NCI-H2107 (cell line): Measurements from ENCODE around the gene IL31.
"Not testable (repeated sequence)": the region's sequence is repeated elsewhere in the genome, so short reads cannot be mapped to it uniquely, and the experiment has no call there.

Experiments used
- DNase-seq: peaks from one replicate; lab custom pipeline; 2025; lab: John Stamatoyannopoulos, UW

IL31 gene

GRCh38 chr12:122174155-122174845 is at the start of gene IL31:
IL31 (minus strand) TSS chr12:122174221; CDS start chr12:122174172, 49 bp downstream.
- DNase-seq: no peak

DNA sequence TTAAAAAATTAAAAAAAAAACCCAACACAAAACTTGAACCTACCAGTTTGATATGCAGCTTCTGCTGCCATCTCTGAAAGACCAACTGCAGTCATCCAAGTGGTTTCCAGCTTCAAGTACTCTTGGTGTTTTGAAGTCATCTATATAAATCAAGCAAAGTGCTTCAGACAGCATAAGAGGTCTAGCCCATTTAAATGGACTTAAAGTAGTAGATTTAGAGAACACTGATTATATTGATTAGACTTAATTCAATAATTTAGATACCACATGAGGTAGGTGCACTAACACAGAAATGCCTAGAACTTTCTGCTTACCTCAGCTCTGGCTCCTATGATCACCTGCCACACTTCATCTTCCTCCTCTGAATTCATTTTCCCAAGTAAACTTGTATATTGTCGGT is 42.4 kb upstream of the IL31 start:
- DNase-seq: no peak

GRCh38 chr12:122215771-122216170 is 41.8 kb upstream of the IL31 start:
- no peak for DNase-seq

DNA sequence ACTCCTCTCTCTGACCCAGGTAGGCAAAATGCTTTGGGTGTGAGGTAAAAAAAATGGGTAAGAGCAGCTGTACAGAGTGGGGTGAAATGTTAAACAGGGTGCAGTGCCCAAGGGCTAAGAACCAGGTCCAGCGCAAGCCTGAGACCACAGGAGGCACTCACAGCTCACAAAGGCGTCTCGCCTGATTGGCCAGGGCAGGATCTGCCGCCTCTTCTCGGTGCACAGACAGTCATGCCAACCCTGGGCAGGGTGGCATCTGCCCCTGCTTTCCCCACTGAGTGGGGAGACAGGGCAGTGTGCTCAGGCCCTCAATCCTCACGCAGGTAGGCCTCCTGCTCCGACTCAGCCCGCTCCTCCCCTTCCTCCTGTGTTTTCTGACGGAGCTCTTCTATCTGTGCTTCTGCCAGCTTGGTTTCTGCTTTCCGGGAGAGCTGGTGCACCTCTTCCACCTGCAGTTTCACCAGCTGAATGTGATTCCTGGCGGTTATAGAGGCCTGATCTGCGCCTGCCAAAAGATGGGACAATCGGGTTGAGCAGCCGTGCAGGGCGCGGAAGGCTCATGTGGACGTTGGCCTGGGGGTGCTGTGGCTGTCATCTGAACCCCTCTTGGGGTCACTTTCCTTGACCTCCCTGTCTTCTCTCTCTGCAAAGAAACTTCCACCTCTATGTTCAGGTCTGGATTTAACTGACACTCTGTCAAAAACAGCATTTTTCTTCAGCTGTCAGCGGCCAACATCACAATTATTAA is 34.2 kb upstream of the IL31 start:
- no peak for DNase-seq

DNA sequence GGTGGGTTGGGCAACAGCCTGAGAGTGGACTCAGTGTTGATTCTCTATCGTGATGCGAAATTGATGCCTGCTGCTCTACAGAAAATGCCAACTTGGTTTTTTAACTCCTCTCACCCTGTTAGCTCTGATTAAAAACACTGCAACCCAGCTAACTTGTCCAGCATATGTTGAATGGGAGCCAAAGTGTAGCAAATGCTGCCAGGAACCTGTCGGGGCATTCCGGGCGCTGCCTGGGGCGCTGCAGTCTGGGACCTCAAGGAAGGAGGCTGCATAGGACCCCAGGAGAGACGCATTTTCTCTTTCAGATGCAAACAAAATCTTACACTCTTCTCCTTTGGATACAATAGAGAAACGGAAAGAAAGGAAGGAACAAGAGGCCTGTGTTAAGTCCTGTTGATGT is 33.4 kb upstream of the IL31 start:
- DNase-seq: no peak

DNA sequence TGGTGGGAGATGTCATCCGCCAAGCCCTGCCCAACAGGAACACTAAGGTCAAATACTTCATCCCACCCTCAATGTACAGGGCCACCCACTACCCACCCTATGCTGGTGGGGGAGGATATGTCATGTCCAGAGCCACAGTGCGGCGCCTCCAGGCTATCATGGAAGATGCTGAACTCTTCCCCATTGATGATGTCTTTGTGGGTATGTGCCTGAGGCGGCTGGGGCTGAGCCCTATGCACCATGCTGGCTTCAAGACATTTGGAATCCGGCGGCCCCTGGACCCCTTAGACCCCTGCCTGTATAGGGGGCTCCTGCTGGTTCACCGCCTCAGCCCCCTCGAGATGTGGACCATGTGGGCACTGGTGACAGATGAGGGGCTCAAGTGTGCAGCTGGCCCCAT is 33.0 kb upstream of the IL31 start:
- DNase-seq: no peak

- peak; percentile 13 for DNase-seq
Measured at GRCh38 chr12:122206111-122206881, 32.3 kb upstream of the IL31 start.

DNA sequence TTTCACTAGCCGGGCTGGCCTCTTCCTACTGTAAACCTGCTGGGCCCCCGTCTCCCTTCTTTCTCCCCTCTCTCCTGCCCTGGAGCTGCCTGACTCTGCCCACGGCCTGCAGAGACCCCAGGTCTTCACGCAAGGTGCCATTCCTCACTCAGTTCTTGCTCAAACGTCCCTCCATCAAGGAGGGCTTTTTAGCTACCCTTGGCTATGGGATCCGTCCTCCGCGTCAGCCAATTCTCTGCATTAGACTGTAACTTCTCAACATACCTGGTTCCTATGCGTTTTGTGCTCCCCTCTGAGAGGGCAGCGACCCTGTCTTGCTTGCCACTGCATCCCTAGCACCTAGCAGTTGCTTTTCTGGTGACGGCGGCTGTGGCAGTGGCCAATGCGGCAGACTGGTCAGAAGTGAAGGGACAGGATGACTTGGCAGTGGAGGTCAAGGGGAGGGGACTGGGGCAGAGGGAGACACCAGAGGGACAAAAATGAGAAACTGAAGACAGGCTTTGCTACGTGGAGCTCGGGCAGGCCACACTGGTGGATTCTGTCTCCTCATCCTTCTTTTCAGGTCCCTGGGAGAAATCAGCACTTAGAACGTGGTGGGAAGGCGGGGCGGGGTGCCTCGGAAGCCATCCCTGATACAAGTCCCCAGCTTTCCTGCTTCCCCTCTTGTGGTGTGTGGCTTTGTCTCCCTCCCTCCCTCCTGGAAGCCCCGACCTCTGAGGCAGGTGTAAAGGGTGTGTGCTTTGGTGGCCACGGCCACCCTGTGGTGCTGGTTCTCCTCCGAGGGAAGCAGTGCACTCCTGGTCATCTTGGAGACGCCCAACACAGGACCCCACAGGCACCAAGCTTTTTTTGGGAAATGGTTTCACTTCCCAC is 31.3 kb upstream of the IL31 start:
- DNase-seq: no peak

DNA sequence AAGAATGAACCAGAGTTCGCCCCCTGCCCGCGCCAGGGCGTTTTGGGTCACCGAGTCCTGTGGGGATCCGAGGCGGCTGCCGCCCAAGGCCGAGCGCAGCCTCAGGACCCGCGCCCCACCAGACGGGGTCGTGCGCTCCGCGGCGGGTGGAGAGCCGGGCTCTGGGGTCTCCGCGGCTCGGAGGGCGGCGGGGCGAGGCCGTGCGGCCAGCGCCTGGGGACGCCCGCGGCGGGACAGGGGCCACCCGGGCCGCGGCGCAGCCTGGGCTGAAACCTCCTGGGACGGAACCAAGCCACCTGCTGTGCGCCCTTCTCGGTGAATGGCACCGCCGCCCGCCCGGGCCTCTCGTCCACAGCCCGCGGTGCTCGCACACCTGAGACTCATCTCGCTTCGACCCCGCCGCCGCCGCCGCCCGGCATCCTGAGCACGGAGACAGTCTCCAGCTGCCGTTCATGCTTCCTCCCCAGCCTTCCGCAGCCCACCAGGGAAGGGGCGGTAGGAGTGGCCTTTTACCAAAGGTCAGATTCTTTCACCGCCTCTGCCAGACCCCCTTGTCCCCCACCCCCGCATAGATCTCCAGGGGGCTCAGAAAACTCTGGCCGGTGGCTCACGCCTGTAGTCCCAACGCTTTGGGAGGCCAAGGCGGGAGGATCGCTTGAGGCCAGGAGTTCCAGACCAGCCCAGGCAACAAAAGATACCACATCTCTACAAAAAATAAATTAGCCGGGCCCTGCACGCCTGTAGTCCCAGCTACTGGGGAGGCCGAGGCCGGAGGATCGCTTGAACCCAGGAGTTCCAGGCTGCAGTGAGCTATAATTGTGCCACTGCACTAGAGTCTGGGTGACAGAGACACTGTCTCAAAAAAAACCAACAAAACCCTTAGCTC is 30.4 kb upstream of the IL31 start:
- DNase-seq: no peak

DNA sequence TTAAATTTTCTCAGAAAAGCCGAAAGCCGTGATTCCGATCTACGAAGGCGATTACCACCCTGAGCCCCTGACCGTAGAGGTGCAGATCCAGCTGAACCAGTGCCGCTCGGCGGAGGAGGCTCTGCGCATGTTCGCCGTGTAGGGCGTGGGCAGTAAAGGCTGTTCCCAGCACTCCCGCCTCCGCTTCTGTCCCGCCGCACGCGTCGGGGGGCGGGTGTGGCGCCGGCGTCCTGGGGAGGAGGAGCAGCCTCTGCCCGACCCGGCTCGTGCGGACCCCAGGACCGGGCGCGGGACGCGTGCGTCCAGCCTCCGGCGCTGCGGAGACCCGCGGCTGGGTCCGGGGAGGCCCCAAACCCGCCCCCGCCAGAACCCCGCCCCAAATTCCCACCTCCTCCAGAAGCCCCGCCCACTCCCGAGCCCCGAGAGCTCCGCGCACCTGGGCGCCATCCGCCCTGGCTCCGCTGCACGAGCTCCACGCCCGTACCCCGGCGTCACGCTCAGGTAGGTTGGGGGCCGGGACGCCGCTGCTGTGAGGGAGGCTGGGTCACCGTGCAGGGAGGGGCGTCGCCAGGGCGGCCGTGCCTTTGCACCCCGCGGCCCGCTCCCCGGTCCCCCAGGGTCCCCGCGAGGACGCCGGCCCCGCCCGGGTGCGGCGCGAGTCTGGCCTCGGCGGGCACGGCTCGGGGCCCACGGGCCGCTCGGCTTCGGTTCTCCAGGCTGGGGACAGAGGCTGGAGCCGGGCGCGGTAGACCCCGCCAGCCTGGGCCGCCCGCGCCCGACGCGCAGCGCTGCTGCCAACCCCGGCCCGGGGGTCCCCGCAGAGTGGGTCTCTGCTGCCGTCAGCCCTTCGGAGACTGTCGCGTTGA is 29.5 kb upstream of the IL31 start, which contains the start of gene B3GNT4:
B3GNT4 (plus strand) TSS at position 409 of the 866 bp plus-strand sequence. CDS start 910 bp downstream, outside the sequence.
- peak; percentile 44 for DNase-seq

- DNase-seq: not testable (repeated sequence)
Measured at GRCh38 chr12:122202811-122203210, 28.8 kb upstream of the IL31 start.

- DNase-seq: no peak
Measured at GRCh38 chr12:122202017-122202416, 28.0 kb upstream of the IL31 start.

GRCh38 chr12:122201381-122201780 is 27.4 kb upstream of the IL31 start:
- DNase-seq: no peak

DNA sequence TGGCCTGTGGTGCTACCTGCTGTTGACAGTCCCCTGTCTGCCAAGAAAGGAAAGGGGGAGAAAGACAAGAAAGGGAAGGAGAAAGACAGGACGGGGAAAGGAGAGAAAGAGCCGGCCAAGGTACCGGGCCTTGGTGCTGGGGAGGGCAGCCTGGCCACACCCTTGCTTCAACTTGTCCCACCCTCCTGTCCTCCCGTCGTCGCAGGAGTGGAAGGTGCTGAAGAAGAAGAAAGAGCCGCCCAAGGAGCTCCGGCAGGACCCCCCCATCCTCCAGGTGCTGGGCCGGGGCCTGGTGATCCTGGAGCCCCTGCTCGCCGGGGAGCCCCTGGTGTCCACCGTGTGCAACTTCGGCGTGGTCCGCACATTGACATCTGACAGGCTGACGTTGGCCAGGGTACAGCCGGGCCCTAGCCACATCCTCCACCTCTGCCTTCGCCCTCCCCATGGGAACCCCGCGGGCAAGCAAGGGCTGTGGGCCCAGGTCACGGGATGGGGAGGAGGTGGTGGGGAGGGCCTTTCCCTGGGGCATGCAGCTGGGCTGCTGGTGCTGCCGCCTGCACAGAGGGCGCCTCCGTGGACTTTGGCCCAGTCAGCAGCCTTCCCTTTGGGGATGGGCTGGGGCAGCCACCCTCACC is 26.6 kb upstream of the IL31 start:
- DNase-seq: no peak

GRCh38 chr12:122199484-122200355 is 25.7 kb upstream of the IL31 start:
- no peak for DNase-seq

DNA sequence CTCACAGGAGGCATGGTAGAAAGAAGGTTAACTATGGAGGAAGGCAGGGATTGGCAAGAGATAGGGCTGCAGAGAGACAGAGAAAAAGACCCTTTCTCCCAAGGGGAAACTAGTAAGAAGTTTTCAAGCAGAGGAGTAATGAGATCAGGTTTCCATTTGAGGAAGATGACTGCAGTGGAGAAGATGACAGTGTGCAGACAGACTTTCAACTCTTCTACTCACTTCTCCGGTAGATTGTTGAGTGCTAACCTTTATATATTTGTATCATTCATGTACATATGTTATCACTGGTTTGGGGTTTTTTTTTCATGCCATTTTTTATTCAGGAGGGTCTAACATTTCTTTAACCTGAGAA is 23.6 kb upstream of the IL31 start:
- no peak for DNase-seq

- no peak for DNase-seq
Measured at GRCh38 chr12:122195405-122195804, 21.4 kb upstream of the IL31 start.

GRCh38 chr12:122194804-122195203 is 20.8 kb upstream of the IL31 start:
- DNase-seq: no peak
